SH-SY5Y (cell line): ENCODE results near the gene NOTUM.

Experiments
- GATA2 ChIP-seq: IDR thresholded peaks from 2 replicates; pipeline ENCODE4 v1.6.1; 2011; ENCODE audit warnings: mild to moderate bottlenecking, low read depth, low read length
- GATA3 ChIP-seq: IDR thresholded peaks from 2 replicates; pipeline ENCODE4 v1.6.1; 2011; ENCODE audit warnings: low read depth, mild to moderate bottlenecking, low read length, moderate library complexity

Gene NOTUM

DNA sequence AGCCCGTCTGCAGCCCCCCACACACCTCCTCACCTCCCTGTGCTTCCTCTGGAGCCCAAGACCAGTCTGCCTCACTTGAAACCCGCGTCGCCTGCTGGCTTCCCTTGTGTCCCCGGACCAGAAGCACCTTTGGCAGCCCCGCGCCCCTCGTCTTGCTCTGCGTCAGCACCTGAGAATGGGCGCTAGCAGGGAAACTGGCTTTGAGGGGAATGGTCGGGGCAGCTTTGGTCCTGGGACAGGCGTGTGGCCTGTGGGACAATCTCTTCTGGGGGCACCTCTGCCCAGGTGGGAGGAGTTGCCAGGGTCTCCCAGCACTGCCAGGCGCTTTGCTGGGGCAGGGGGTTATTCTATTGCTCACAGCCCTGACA lies 29.8 kb downstream of the NOTUM start:
- TF ChIP-seq GATA2 (no peak), GATA3 (no peak)

GRCh38 chr17:81930142-81931125 lies 30.6 kb downstream of the NOTUM start:
- no peak for TF ChIP-seq GATA2
- TF ChIP-seq GATA3, result no peak

GRCh38 chr17:81929253-81930141 lies 31.5 kb downstream of the NOTUM start:
- TF ChIP-seq GATA2 (no peak), GATA3 (no peak)

- no peak for TF ChIP-seq GATA3
- no peak for TF ChIP-seq GATA2
These were observed 32.3 kb downstream of the NOTUM start for GRCh38 chr17:81928544-81929252.

DNA sequence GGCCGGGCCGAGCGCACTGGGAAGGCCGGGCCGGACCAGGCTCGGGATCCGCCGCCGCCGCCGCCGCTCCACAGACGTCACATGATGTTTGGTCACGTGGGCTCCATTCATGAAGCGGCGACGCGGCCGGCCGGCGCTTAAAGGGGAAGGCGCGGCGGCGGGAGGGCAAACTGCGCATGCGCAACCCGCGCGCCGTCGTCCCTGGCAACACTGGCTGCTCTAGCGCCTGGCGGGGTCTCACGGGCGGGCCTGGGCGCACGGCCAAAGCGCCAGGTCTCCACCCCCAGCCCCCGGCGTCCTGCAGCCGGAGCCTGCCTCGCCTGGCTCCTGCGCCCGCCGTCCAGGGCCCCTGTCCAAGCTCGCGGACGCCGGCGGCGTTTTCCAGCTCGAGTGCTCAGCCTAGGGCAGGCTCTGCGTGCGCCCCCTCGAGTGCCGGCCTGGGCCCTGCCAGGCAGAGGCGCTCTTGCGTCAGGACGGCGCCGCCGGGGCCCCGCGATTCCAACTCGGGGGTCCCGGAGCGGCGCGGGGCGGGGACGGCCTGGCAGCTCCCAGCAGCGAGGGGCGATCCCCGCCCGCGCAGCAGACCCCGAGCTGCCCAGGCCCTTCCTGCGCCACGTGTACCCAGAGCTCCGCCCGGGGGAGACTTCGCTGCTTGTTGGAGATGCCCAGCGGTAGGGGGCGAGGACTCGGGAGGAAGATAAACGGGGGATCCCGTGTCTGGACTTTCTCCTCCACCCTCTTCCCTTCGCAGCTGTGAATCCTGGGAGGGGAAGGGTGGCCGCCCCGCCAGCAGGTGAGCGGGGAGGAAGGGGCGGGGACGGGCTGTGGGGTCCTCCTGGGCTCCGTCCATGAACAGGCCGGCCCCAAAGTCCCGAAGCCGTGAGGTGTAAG lies 33.1 kb downstream of the NOTUM start, which contains the start of gene MAFG:
Gene MAFG, minus strand, starts transcription at position 83 of the 891 bp plus-strand sequence. CDS start 4,550 bp downstream, outside the sequence.
- TF ChIP-seq GATA2, result no peak; the same call in 1 of the 2 replicates

- no peak for TF ChIP-seq GATA2
- TF ChIP-seq GATA3, result no peak
These were observed 33.8 kb downstream of the NOTUM start for GRCh38 chr17:81927152-81927652.

DNA sequence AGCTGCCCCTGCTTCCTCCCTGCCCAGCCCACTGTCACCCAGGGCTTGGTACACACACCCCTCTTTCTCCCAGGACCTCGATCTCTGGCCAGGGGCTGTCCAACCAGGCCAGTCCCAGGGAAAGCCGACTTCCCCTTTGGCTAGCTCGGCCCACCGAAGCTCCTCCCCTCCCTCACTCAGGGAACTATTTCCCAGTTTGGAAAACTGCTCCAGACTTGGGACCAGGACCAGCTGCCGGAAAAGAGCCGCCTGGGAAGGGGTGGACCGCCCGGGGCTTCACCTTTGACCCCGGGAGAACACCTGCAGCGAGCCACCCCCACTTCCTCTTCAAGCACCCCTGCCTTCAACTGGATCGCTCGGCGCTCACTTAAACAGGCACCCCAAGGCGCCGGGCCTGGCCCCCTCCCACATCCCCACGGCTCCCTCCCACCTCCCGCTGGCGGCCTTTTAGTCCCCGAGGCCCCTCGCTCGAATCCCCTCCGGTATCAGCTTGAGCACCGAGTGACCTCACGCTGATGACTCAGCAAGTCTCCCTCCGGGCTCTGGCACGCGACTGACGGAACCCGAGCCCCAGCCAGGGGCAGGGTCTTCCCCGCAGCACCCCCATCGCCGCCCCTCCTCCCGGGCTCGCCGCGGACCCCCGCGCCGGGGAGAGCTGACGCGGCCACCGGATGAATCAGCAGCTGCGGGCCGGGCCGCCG lies 34.4 kb downstream of the NOTUM start:
- no peak for TF ChIP-seq GATA3
- TF ChIP-seq GATA2, result no peak

DNA sequence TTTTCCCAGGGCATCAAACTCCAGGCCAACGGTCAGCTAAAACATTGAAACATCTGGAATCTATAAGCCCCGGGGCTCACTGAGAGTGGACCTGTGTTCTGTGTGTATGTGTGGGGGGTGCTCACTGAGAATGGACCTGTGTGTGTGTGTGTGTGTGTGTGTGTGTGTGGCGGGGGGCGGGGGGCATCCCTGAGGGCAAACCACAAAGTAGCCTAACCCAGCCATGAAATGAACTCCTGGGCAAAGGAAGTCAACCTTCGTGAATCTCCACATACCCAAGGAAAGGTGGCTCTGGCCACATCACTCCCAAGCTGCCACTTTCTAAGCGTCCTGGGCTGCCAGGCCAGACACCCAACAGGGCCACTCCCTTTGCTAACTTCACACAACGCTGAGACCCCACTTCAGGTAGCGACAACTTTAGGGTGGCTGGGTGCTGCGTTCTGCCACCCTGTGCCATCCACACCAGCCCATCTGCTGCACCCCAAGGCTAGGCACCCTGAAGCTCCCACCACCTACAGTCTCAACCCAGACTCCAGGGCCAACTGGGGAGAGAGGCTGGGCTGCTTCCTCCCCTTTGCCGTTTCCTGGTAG lies 35.0 kb downstream of the NOTUM start:
- no peak for TF ChIP-seq GATA2
- TF ChIP-seq GATA3, result no peak

GRCh38 chr17:81924557-81925532 lies 36.1 kb downstream of the NOTUM start:
- TF ChIP-seq GATA3 (no peak), GATA2 (no peak)

DNA sequence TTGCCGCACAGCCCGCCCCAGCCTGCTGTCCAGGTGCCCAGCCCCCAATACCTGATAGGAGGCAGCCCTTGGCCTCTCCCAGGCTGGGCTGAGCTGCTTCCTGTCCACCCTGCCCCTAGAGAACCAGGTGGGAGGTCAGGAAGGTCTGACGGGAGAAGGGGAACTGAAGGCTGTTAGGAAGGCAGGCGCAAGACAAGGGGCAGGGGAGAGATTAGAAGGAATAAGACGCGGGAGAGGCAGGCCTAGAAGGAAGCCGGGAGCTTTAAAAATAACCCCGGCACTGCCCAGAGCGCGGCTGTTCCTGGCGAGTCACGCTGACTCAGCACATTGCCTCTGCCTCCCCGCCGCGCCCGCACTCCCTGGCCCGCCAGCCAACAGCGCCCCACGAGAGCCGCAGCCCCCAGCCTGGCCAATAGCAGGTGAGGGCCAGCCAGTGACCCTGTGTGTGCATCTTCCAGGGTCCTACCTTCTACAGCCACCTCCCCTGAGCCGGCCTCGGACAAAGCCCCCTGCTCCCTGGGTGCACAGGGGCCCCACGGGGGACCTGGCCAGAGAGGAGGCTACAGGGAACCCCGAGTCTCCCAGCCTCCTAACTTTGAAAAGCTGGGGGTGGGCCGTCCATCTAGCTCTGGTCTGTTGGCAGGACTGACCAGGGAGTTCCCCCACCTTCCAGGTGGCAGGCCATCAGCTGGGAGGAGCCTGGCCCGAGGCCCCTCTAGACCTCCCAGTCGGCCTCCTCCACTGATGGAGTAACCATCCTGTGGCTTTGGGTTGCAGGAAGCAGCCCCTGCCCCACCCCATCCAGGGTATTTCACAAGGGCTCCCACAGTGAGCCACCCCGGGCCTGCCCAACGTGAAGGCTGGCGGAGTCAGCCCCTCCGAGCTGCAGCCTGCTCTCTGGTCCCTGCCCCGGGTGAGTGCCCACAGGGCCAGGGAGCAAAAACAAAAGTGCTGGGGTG lies 37.4 kb downstream of the NOTUM start:
- TF ChIP-seq GATA2 (no peak), GATA3 (no peak)
